HG03103 (cell line): ENCODE results near the gene PNKP.

Source experiments
- ATAC-seq: cut with Tn5 transposase; IDR thresholded peaks from one replicate; pipeline ENCODE4 v1.9.1; 2021; ENCODE audit warnings: low read depth; ENCODE audit not compliant: unreplicated experiment

The PNKP gene

DNA sequence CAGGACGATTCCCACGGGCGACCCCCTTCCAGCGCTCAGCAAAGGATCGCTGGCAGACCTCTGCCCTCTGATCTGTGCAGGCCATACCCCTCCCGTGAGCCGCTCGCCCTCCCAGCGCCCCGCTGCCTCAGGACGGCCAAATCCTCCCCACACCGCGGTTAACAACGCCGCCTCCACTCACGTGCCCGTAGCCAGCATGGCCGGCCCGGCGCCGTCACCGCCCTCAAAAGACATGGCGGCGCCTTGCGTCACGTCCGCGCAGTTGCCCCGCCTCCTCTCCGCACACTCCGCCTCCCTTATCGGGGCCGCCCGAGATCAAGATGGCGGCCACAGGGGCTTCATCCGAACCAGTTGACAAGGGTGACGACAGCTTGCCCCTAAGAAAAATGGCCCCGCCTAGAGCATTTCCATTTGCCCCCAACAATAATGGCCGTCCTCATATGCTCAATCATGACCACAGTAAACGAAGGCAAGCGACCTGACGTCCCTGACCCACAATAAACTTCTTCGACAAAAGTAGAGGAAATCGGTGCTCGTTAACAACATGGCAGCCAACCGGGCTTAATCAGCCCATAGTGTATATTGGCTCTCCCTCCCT lies 9.1 kb upstream of the PNKP start:
- peak; percentile 43 for ATAC-seq

DNA sequence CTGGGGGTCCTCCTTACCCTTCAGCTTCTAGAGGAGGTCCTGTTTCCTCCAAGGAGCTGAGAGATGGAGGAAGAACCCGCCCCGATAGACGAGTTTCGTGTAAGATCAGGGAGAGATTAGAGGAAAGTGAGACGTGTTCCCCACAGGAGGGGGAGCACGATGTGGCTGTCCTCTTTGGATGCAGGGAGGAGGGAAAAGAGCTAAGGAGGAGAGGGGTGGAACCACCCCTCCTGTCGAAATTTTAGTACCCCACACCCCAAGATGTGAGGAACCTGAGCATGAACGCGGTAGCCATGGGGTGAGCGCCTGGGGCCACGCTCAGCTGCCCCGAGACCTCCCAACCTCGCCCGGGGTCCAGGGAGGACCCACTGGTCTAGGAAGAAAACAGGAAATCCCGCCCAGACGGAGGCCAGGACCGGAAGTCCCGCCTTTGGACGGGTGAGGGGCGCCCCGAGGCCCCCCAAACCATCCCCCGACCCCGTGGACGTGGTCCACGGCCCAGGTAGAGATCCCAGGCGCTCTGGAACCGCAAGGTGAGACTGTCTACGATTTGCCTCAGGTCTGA lies 8.6 kb upstream of the PNKP start:
- no peak for ATAC-seq

DNA sequence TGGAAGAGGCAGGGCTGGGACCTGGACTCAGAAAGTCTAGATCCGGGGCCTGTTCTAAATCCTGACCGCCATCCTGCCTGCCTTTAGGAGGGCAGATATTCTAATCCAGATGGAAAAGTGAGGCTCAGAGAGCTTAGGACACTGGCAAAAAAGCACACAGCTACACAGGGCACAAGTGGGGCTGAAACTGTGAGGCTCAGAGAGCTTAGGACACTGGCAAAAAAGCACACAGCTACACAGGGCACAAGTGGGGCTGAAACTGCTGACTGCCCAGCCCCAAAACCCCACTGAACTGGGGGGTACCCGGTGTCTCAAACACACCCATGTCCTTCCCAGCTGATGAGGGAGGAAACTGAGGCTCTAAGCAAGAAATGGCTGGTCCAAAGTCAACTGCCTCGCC lies 7.8 kb upstream of the PNKP start:
- ATAC-seq: no peak

GRCh38 chr19:49874503-49875157 lies 7.3 kb upstream of the PNKP start:
- ATAC-seq: no peak

GRCh38 chr19:49873834-49874233 lies 6.5 kb upstream of the PNKP start:
- ATAC-seq: no peak

- no peak for ATAC-seq
Measured at GRCh38 chr19:49873129-49873521, 5.7 kb upstream of the PNKP start.

- ATAC-seq: no peak
Measured at GRCh38 chr19:49872245-49873128, 5.1 kb upstream of the PNKP start.

DNA sequence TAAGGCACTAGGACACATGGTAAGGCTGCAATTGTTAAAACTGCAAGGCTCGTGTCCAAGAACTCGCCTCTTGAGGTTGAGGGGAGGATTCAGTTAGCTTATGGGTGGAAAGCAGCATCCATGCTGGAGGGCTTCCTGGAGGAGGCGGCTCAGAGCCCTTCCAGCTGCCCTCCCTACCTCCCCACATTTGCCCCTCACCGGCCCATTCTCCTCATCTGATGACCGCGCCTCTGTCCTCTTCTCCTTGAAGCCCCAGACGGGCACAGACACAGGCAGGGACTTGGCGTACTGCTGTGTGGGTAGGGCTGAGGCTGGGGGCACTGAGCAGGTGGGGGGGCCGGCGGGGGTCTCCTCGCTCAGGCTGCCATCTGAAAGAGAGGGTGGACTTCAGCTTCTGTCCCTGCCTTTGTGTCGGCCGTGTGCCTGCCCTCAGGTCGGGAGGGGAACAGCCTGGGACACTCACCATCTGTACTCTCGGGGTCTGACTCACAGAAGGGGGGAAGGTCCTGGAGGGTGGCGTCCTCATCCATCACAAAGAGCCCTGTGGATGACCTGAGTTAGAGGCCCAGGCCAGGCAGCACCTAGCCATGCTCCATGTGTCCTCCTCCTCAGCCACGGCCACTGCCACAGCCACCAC lies 4.1 kb upstream of the PNKP start:
- no peak for ATAC-seq

DNA sequence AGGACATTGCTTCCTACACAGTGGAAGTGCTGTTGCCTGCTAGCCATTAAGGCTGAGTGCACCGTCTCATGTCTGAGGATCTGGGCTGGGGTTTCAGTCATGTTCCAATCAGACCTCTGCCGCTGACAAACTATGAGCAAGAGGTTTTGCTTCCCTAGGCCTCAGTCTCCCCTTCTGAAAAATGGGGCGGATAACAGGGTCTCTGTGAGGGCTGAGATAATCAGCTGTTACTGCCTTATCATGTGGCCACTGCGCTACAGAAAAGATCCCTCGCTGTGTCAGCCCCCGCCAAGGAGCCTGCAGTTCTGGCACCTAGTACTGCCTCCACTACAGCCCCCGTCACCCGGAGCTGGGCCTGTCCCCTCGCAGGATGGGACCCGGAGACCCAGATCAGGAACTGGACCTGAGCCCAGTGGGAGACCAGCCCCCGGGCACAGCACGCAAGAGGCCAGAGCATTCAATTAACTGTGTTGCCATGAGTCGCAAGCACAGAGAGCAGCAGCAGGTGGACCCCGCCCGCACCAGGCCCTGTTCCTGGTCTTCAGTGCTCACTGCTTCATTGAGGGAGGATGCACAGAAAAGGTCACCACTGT lies 3.0 kb upstream of the PNKP start:
- no peak for ATAC-seq

DNA sequence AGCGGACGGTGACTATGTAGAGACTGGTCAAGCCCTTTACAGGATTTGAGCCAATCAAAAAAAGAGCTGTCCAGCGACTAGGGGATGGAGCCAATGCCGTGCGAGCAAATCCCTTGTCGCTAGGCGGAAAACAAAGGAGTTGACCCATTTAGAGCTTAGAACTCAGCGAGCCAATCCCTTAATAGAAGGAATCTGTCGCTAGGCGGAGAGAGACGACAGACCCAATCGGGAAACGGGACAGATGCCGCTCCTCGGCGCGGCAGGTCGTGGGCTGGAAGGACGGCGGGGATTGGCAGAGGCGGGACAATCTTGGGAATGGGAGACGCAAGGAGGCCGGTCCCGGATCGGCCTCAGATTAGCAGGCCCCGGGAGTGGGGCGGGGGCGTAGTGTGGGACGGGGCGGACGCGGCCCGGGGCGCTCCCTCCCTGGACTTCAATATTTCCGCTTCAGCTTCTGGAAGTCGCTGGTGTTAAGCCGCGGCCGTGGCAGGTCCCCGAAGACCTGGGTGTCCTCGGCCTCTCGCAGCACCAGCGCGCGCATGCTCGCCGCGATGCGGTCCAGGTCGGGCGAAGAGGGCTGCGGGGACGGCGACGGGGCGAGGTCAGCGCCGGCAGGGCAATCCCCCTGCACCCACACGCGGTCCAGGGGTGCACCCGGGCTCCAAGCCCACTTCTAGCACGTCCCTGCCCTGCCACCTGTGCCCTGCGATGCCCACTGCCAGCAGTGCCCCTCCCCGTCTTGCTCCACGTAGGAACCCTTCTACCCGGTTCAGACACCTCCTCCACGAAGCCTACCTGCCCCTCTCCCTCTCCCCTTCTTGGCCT lies 2.3 kb upstream of the PNKP start:
- ATAC-seq: peak; percentile 49

DNA sequence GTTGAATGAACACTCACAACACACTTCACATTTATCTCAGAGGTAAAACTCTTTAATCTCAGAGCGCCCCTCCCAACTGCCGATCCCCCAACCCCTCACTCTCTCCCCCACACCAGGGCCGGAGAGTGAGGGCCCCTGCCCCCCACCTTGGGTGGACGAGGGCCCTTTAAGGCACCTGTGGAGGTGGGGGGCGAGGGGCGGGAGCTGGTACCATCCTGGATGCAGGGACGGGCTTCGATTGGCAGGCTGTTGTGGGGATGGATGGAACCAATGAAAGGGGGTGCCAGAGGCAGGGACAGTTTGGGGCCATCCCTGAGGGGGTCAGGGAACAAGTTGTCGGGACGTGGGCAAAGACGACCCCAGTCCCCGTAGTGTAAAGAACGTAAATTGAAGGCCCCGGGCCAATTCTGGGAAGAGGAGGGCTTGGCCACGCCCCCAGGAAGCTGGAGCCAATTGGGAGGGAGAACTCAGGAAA lies 1.7 kb upstream of the PNKP start:
- ATAC-seq: peak; percentile 1

- no peak for ATAC-seq
Measured at GRCh38 chr19:49864890-49865289, 2.5 kb downstream of the PNKP start.

- ATAC-seq: no peak
Measured at GRCh38 chr19:49863935-49864320, 3.4 kb downstream of the PNKP start.

DNA sequence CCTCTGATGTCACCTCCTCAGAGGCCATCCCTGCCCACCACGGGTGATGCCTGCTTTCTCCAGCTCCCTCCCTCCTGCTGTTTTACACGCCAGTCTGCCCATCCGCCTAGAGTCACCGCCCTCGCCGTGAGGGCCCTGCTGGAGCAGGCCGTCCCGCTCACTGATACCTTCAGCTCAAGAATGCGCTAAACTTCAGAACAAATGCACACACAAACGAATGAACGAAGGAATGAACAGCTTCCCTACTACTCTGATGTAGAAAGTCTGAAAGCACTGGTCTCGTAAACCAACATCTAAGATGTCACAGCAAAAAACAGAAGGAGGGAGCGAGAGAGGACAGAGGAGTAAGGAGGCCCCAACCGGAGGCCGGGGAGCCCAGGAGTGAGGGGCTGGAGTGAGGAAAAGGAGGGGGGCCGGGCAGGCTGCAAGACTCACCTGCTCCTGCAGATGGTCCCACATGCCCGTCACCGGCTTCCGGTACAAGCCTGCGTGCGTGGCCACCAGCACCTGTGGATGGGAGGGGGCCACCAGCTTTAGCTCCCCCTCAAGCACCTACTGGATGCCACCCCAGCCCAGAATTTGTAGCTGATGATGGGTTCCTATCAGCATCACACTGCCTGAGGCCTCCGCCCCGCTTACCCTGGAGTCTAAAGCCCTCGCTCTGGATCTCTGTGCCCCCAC lies 4.0 kb downstream of the PNKP start:
- ATAC-seq: no peak

DNA sequence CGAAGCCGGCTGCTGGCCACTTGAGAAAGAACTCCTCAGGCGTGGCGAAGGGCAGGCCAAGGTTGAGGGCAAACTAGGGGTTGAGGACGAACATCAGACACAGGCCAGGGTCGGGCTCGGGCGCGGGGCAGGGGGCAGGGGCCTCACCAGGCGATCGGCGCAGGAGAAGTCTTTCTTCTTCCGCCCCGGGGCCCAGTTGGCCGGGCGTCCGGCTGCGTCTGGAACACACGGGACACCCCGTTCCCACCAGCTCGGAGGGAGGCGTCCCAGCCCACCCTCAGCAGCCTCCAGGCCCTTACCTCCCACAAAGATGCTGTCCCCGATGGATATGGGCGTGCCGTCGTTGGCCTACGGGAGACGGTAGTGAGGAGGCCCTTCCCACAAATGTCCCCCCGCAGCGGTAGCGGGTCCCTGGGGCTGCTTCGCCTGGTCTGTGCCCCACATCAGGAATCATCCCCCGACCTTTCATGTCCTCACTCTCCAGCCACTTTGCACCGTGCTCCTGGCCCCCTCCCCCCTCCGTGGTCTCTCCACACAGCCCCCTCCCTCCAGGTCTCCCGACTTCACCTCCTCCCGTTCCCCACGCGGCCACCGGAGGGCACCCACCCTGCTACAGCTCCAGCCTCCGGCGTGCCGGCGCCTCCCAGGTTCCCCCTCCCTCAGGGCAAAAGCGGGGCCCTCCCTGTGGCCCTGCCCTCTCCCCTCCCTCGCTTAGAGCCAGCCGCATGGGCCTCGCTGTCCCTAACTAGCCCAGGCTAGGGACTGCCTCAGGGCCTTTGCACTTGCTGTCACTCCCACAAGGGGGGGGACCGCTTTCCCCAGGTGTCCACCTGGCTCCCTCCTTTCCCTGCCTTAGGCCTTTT lies 4.8 kb downstream of the PNKP start:
- no peak for ATAC-seq

DNA sequence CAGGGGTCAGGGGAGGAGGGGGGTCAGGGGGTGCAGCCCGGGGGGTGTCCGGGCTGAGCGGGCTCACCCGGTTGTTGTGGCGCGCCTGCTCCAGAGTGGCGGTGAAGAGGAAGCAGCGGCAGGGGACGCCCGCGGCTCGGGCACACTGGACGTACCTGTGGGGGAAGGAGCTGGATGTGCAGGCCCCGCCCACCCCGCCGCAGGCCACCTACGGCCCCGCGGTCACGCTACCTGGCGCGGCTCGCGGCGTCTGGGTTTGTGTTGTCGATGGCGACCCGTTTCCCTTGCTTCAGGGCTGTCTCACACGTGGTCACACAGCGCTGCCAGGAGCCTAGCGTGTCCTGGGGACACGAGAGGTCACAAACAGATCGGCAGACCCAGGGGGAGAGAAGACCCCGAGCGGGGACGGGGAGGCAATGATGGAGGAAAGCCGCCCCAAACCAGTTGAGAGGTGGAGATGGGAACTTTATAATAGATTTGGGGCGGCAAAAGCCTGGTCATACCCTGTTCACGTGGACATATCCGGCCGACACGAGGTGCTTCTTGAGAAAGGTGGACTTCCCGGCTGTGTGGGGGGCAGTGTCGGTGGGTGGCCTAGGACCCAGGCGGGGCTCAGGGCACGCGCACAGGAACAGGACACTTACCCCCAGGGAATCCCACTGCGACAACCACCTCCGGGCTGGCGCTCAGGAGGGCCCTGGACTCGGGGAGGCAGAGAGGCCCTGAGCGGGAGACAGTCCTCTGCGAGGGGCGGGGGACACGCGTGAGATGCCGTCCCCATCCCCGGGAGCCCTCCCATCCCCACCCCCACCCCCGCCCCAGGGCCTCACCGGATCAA lies 5.6 kb downstream of the PNKP start:
- ATAC-seq: no peak

DNA sequence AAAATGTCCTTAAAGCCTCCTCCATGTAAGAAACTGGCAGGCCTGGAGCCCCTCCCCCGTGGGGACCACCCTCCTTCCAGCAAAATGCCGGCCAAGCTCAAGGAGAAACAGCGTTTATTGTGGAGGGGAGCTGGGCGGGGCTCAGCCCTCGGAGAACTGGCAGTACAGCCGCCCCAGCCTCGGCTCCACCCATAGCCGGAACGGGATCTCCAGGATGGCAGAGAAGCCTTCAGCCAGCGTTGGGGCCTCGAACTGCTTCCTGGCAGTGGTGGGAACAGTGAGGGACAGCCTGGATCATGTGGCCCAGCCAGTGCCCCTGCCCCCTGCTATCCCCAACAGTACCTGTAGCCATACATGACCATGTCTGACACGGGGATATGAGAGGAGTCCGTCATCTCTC lies 6.3 kb downstream of the PNKP start:
- no peak for ATAC-seq
